Measurements from ENCODE around the gene FADS2. TPM values are rescaled to one million over a fixed set of nuclear protein-coding genes. Genes with fewer than 3 reads are reported as not detected.

FADS2 gene
- total and polyA plus RNA-seq, 9 of the 15 experiments (the other 6 are each of a cell fraction or from before 2014, with no cell fraction given): 2.9 to 42.8 (median 16.2) TPM

GRCh38 chr11:61869708-61870451 is 41.8 kb downstream of the FADS2 start (continued):
- TF ChIP-seq AFF4 (CRISPR knock-in tag; IDR thresholded peaks at IDR 0.05): no peak
- no peak for TF ChIP-seq PHTF2 (CRISPR knock-in tag; IDR thresholded peaks at IDR 0.05)
- TF ChIP-seq GATAD2B (IDR thresholded peaks at IDR 0.05; ENCODE audit: borderline replicate concordance): peak; percentile 79; the same call in 1 of the 2 replicates
- TF ChIP-seq, protein P1, sequence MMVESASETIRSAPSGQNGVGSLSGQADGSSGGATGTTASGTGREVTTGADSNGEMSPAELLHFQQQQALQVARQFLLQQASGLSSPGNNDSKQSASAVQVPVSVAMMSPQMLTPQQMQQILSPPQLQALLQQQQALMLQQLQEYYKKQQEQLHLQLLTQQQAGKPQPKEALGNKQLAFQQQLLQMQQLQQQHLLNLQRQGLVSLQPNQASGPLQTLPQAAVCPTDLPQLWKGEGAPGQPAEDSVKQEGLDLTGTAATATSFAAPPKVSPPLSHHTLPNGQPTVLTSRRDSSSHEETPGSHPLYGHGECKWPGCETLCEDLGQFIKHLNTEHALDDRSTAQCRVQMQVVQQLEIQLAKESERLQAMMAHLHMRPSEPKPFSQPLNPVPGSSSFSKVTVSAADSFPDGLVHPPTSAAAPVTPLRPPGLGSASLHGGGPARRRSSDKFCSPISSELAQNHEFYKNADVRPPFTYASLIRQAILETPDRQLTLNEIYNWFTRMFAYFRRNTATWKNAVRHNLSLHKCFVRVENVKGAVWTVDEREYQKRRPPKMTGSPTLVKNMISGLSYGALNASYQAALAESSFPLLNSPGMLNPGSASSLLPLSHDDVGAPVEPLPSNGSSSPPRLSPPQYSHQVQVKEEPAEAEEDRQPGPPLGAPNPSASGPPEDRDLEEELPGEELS (CRISPR knock-in tag; IDR thresholded peaks at IDR 0.05; ENCODE audit: borderline replicate concordance): no peak
- TF ChIP-seq WHSC1 (IDR thresholded peaks at IDR 0.05; ENCODE audit: low read length): no peak
- no peak for TF ChIP-seq BRD4 (IDR thresholded peaks at IDR 0.05)
- TF ChIP-seq, protein P2, sequence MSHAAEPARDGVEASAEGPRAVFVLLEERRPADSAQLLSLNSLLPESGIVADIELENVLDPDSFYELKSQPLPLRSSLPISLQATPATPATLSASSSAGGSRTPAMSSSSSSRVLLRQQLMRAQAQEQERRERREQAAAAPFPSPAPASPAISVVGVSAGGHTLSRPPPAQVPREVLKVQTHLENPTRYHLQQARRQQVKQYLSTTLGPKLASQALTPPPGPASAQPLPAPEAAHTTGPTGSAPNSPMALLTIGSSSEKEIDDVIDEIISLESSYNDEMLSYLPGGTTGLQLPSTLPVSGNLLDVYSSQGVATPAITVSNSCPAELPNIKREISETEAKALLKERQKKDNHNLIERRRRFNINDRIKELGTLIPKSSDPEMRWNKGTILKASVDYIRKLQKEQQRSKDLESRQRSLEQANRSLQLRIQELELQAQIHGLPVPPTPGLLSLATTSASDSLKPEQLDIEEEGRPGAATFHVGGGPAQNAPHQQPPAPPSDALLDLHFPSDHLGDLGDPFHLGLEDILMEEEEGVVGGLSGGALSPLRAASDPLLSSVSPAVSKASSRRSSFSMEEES (CRISPR knock-in tag; IDR thresholded peaks at IDR 0.05): no peak; the same call in 1 of the 2 replicates
- no peak for TF ChIP-seq E2F5 (CRISPR knock-in tag; IDR thresholded peaks at IDR 0.05)
- TF ChIP-seq XRCC4 (IDR thresholded peaks at IDR 0.05; ENCODE audit: extremely low read depth, insufficient read depth, insufficient read length): no peak
- TF ChIP-seq ZNF583 (CRISPR knock-in tag; IDR thresholded peaks at IDR 0.05): peak; percentile 89
- no peak for TF ChIP-seq DIDO1 (tag; IDR thresholded peaks at IDR 0.05; ENCODE audit: low read depth)
- TF ChIP-seq OTX1 (CRISPR knock-in tag; IDR thresholded peaks at IDR 0.05): peak; percentile 74; the same call in 1 of the 2 replicates
- TF ChIP-seq CBX3 (IDR thresholded peaks at IDR 0.05; ENCODE audit: borderline replicate concordance in 1 of 2, low read length in 2 of 2): no peak
- TF ChIP-seq SMC3 (conservative IDR thresholded peaks at IDR 0.05; ENCODE audit: insufficient read depth, low read depth, low read length): 0 out of 2 replicates have a peak, but pooled peaks have one; percentile 7
- peak; percentile 95 for TF ChIP-seq GATAD2A (IDR thresholded peaks at IDR 0.05)
- TF ChIP-seq ILF3 (IDR thresholded peaks at IDR 0.05; ENCODE audit: borderline replicate concordance): no peak
- TF ChIP-seq SRSF1 (IDR thresholded peaks at IDR 0.05; ENCODE audit: low read depth, low read length): no peak
- no peak for TF ChIP-seq SIRT6 (IDR thresholded peaks at IDR 0.05; ENCODE audit: low read depth, low read length)
- peak; percentile 76 for TF ChIP-seq ZNF584 (CRISPR knock-in tag; IDR thresholded peaks at IDR 0.05; ENCODE audit: low read depth)
- TF ChIP-seq ESRRA (IDR thresholded peaks at IDR 0.05; ENCODE audit: borderline replicate concordance, low read depth): no peak
